Dendritic cell treated with granulocyte-macrophage colony-stimulating factor and Interleukin-4, amounts not matched to agents 40 ng/mL and 50 ng/mL, for 4 days (primary cell): ENCODE data around the gene DDRGK1.

Experiments
- H3K27ac Mint-ChIP-seq: one replicate; pipeline ENCODE4 v1.8.0; 2022; ENCODE audit warnings: mild to moderate bottlenecking, mixed read lengths
- H3K27me3 Mint-ChIP-seq: one replicate; pipeline ENCODE4 v1.8.0; 2022; ENCODE audit warnings: mild to moderate bottlenecking, mixed read lengths
- H3K36me3 Mint-ChIP-seq: one replicate; pipeline ENCODE4 v1.8.0; 2022; ENCODE audit warnings: low read depth, mixed read lengths
- H3K4me1 Mint-ChIP-seq: one replicate; pipeline ENCODE4 v1.8.0; 2022; ENCODE audit warnings: low read depth, mixed read lengths
- H3K4me3 Mint-ChIP-seq: one replicate; pipeline ENCODE4 v1.8.0; 2022; ENCODE audit warnings: mild to moderate bottlenecking, moderate library complexity, mixed read lengths
- H3K9me3 Mint-ChIP-seq: one replicate; pipeline ENCODE4 v1.8.0; 2022; ENCODE audit warnings: mixed read lengths
- intact Hi-C: fragments of 100-400 bp; cut with micrococcal nuclease; formaldehyde crosslinking; loops from one replicate; pipeline ENCODE4 v1.15.0; 2022

Gene DDRGK1

DNA sequence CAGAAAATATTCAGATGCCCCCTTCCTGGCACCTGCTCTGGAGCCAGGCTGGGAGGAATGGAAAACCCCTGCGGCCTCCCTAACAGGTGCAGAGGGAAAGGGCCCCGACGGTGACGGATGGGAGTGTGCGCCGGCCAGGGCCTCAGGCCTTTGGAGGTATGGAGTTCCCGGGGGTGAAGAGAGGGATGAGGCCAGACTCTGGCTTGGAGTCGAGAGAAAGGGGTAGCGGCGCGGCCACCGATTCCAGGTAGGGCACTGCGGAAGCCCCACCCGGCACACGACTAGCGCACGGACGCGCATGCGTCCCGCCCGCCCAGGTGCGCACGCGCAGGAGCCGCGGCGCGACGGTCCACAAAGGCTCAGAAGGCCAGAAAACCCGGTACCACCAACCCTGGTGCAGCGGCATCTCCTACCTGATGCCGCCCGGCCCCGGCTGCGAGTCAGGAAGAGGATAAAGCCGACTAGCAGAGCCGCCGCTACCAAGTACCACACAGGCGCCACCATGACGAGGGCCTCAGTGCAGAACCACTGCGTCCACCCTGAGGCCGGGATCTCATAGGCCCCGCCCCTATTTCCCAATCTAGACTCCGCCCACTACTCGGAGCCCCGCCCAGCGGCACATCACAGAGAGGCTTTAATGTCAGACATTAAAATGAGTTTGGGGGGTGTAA is at the start of gene DDRGK1:
Gene DDRGK1, minus strand, starts transcription at position 559 of the 671 bp plus-strand sequence. Its CDS starts 55 bp downstream, at position 504.
- intact Hi-C loops = no loop called here
- Mint-ChIP-seq H3K27me3 (no peaks in the 10 kb centered on the region), H3K4me3 (peak within 1 kb of the TSS; percentile 88), H3K36me3 (peaks cover 59% of the 10 kb centered on the region), H3K4me1 (peaks cover 34% of the 10 kb centered on the region), H3K27ac (peak within 1 kb of the TSS; percentile 88), H3K9me3 (no peaks in the 10 kb centered on the region)

DNA sequence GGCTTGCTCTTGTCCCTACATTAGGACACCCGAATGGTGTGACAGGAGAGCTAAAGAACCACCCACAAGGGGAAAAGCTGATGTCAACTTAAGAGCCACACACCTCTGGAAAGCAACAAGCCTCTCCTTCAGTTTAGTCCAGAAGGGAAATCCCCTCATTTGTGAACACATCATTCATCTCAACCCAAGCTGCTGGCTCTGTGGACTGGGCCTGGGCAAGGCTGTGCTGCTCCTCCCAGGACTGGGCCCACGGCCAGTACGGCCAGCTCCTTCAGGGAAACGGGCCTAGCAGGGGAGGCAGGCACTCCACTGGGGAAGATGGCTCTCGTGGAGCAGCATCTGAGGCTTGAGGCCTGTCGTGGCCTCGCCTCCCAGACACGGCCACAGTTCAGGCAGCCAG is 47.3 kb upstream of the DDRGK1 start:
- Mint-ChIP-seq H3K4me1 (peaks cover 21% of the 10 kb centered on the region), H3K27me3 (peaks cover 50% of the 10 kb centered on the region), H3K36me3 (peaks cover 71% of the 10 kb centered on the region), H3K27ac (no peak overlapping the region), H3K4me3 (no peak overlapping the region), H3K9me3 (no peaks in the 10 kb centered on the region)
- intact Hi-C loops = no loop called here

DNA sequence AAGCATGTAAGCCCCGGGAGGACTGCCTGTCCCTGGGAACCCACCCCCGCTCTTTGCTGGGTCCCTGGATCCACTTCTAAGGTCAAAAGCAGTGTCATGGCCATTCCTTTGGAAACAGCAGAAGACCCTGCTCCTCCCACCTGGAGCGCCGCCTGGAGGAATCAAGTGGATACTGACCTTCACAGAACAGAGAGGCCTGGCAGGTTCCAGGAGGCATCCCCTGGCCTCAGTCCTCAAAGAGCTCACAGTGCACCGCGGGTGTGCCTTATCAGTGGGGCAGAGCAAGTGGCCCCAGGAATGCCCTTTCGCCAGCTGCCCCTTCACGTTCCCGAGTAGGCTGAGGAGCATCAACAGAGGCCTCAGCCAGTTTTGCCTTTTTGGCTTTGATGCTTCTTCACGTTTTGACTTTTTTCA is 45.6 kb upstream of the DDRGK1 start:
- Mint-ChIP-seq H3K27ac (no peak overlapping the region), H3K4me3 (no peak overlapping the region), H3K4me1 (peaks cover 21% of the 10 kb centered on the region), H3K27me3 (peaks cover 60% of the 10 kb centered on the region), H3K36me3 (peaks cover 54% of the 10 kb centered on the region), H3K9me3 (no peaks in the 10 kb centered on the region)
- intact Hi-C loops = no loop called here

DNA sequence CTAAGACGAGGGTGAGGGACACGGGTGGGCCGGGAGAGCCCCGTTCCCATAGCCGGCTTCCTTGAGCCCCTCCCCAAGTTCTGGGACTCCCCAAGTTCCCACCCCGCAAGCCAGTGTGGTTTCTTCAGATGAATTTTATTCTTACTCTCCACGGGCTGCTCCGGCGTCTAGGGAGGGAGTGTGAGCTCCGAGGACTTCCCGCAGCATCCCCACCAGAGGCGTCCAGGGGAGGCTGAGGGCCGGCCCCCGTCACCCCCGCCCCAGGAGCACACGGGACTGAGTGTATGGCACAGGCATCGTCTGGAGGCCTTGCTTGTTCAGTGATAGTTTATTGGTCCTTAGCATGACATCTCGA is 44.5 kb upstream of the DDRGK1 start:
- Mint-ChIP-seq H3K4me3 (no peak overlapping the region), H3K36me3 (peaks cover 43% of the 10 kb centered on the region), H3K27ac (no peak overlapping the region), H3K27me3 (peaks cover 70% of the 10 kb centered on the region), H3K4me1 (peaks cover 21% of the 10 kb centered on the region), H3K9me3 (no peaks in the 10 kb centered on the region)
- intact Hi-C loops = no loop called here

DNA sequence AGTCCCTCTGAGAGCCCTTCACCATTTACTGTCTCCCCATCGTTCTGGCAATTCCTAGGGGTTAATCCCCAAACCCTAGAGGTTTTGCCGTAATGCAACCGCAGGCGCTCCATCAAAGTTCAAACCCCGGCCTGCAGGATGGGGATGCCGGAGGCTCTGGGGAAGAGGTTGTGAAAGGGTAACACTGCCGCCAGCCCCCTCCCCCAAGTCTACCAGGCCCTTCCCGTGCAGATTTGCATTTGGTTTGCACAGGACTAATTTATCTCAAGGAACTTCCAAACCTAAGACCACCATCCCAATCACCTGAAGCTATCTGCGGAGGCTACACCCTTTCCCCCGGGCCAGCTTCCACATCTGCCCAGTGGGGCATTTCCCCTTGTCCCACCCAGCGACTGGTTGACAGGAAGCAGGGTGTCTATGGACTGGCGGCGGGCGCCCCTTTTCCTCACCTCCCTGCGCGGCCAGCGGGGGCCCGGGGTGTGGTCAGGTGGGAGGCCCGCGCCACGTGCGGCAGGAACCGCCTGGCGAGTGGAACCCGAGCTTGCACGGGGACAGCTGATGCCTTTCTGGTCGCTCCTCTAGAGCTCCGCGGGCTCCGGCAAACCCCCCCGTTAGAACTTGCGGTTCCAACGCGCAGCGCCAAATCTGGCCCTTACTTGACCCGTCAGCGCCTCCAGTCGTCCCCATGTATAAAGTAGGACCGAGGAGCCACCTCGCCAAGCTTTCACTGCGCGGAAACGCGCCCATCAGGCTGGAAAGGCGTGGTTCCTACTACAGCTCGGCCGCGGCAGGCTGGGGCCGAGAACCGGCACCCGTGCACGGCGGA is 43.9 kb upstream of the DDRGK1 start:
- peaks cover 76% of the 10 kb centered on the region for H3K27me3 Mint-ChIP-seq
- peaks cover 37% of the 10 kb centered on the region for H3K36me3 Mint-ChIP-seq
- intact Hi-C loops = no loop called here
- no peak overlapping the region for H3K27ac Mint-ChIP-seq
- H3K4me1 Mint-ChIP-seq = peaks cover 21% of the 10 kb centered on the region
- no peak overlapping the region for H3K4me3 Mint-ChIP-seq
- no peaks in the 10 kb centered on the region for H3K9me3 Mint-ChIP-seq

DNA sequence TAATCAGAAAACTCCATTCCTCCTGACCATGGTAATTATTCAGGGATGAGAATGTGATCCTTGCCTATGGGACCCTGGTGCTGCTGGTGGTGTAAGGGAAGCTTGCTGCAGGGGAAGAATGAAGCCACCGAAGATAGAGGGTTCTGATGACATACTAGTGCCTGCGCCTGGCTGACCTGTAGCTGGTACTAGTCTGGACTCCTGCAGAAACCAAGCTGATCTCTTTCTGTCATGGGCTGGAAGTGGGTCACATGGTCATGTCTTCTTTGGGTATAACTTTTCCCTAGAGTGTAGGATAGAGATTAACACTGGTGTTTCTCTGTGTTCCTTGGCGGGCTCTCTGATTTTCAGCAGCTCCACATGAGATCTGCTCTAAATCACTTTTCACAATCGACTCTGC is 43.2 kb upstream of the DDRGK1 start:
- intact Hi-C loops = no loop called here
- Mint-ChIP-seq H3K4me3 (no peak overlapping the region), H3K27me3 (peaks cover 82% of the 10 kb centered on the region), H3K4me1 (peaks cover 21% of the 10 kb centered on the region), H3K36me3 (peaks cover 29% of the 10 kb centered on the region), H3K27ac (no peak overlapping the region), H3K9me3 (no peaks in the 10 kb centered on the region)

DNA sequence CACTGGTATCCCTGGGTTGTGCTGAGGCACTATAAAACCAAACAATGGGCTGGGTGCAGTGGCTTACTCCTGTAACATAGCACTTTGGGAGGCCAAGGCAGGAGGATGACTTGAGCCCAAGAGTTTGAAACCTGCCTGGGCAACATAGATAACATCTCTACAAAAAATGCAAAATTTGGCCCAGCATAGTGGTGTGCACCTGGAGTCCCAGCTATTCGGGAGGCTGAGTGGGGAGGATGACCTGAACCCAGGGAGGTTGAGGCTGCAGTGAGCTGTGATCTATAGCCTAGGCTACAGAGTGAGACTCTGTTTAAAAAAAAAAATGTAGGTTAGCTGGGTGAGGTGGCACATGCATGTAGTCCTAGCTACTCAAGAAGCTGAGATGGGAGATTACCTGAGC is 42.2 kb upstream of the DDRGK1 start:
- H3K9me3 Mint-ChIP-seq = no peaks in the 10 kb centered on the region
- peaks cover 21% of the 10 kb centered on the region for H3K4me1 Mint-ChIP-seq
- no peak overlapping the region for H3K27ac Mint-ChIP-seq
- intact Hi-C loops = no loop called here
- peaks cover 20% of the 10 kb centered on the region for H3K36me3 Mint-ChIP-seq
- H3K27me3 Mint-ChIP-seq = peaks cover 82% of the 10 kb centered on the region
- no peak overlapping the region for H3K4me3 Mint-ChIP-seq

DNA sequence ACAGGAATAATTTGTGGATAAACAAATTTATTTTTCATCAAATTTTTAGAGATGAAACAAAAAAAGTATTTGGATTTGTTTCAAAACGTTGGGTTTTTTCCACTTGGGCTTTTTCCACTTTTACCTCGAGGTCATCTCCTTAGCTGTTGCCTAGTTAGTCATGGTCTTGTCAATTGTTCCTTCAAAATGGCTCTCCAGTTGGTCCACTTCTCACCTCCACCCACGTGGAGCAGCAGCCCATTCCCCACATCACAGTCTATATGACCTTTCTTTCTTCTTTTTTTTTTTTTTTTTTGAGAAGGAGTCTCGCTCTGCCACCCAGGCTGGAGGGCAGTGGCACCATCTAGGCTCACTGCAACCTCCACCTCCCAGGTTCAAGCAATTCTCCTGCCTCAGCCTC is 41.2 kb upstream of the DDRGK1 start:
- Mint-ChIP-seq H3K27ac (no peak overlapping the region), H3K36me3 (peaks cover 10% of the 10 kb centered on the region), H3K4me1 (peaks cover 27% of the 10 kb centered on the region), H3K9me3 (no peaks in the 10 kb centered on the region), H3K27me3 (peaks cover 84% of the 10 kb centered on the region), H3K4me3 (no peak overlapping the region)
- intact Hi-C loops = no loop called here

DNA sequence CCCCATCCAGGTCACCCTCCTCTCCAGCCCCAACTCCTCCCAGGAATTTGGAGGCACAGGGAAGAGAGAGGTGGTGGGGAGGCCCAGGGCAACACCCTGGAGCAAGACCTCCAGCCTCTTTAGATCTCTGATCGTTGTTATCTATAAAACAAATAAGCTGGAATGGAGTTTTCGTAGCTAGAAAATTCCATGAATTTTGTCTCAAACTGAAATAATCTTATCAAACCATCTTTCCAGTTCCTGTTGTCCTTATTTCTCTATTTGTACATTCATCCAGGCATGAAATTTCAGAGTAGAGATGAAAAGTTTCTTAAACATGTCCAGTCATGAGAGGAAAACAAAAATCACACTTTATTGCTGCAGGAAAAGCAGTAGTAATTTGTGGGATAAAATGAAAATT is 40.7 kb upstream of the DDRGK1 start:
- Mint-ChIP-seq H3K27me3 (peaks cover 84% of the 10 kb centered on the region), H3K36me3 (peaks cover 5% of the 10 kb centered on the region), H3K4me1 (peaks cover 27% of the 10 kb centered on the region), H3K4me3 (no peak overlapping the region), H3K27ac (no peak overlapping the region), H3K9me3 (no peaks in the 10 kb centered on the region)
- intact Hi-C loops = no loop called here

DNA sequence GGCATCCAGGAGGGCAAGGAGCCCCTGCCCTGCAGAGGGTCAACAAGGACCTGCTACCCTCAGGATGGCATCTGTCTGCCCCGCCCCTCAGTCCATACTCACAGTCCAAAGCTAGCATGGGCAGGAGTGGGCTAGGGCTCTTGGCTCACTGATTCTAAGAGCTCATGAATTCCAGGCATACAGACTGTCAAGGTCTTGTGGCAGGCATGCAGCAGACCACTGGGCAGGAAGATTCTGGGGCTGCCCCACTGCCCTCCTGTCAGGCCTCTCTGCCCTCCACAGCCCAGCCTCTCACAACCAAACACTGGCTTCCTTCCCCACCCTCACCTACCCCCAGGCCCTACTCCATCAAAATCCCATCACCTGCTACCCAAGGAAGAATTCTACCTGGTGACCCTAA is 40.1 kb upstream of the DDRGK1 start:
- Mint-ChIP-seq H3K36me3 (peaks cover 4% of the 10 kb centered on the region), H3K4me1 (peaks cover 27% of the 10 kb centered on the region), H3K27me3 (peaks cover 84% of the 10 kb centered on the region), H3K9me3 (no peaks in the 10 kb centered on the region), H3K4me3 (no peak overlapping the region), H3K27ac (no peak overlapping the region)
- intact Hi-C loops = no loop called here

DNA sequence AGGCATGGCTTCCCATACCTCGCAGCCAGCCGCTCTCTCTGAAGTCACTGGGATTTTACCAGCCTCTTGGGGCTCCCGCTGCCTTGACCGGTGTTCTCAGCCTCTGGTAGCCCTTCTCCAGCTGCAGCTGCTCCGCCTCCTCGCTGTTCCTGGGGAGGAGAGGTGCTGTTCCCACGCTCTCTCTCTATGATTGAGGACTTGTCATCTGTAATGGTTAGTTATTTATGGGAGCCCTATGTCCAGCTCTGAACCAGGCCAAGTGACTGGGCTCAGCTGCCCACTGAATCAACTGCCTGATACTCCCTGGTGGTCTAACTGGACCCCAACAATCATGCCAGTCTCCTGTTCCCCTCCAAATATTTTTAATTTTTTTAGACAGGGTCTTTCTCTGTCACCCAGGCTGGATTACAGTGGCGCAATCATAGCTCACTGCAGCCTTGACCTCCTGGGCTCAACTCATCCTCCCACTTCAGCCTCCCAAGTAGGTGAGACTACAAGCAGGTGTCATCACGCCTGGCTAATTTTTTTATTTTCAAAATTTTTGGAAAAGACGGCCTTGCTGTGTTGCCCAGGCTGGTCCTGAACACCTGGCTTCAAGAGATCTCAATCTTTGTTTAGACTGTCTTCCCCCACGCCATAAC is 39.4 kb upstream of the DDRGK1 start:
- Mint-ChIP-seq H3K36me3 (peaks cover 7% of the 10 kb centered on the region), H3K4me1 (peaks cover 26% of the 10 kb centered on the region), H3K27me3 (peaks cover 81% of the 10 kb centered on the region), H3K4me3 (no peak overlapping the region), H3K9me3 (no peaks in the 10 kb centered on the region), H3K27ac (no peak overlapping the region)
- intact Hi-C loops = no loop called here

DNA sequence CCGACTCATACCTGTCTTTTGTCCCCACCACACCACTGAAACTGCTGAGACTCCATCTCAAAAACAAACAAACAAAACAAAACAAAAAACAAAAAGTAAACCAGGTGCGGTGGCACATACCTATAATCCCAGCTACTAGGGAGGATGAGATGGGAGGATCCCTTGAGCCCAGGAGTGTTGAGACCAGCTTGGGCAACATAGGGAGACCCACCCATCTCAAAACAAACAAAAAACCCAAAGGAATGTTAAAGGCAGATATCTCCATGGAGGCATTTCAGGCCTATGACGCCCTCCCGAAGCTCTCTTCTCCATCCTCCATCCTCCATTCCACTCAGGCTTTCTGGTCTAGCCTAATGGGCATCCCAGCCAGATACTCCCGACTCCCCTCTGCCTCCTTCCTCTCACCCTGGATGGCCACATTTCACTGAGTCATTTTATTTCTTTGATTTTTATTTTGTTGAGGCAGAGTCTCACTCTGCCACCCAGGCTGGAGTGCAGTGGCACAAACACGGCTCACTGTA is 37.8 kb upstream of the DDRGK1 start:
- H3K9me3 Mint-ChIP-seq = no peaks in the 10 kb centered on the region
- peaks cover 24% of the 10 kb centered on the region for H3K4me1 Mint-ChIP-seq
- intact Hi-C loops = no loop called here
- H3K27me3 Mint-ChIP-seq = peaks cover 80% of the 10 kb centered on the region
- H3K27ac Mint-ChIP-seq = no peak overlapping the region
- no peak overlapping the region for H3K4me3 Mint-ChIP-seq
- peaks cover 7% of the 10 kb centered on the region for H3K36me3 Mint-ChIP-seq

DNA sequence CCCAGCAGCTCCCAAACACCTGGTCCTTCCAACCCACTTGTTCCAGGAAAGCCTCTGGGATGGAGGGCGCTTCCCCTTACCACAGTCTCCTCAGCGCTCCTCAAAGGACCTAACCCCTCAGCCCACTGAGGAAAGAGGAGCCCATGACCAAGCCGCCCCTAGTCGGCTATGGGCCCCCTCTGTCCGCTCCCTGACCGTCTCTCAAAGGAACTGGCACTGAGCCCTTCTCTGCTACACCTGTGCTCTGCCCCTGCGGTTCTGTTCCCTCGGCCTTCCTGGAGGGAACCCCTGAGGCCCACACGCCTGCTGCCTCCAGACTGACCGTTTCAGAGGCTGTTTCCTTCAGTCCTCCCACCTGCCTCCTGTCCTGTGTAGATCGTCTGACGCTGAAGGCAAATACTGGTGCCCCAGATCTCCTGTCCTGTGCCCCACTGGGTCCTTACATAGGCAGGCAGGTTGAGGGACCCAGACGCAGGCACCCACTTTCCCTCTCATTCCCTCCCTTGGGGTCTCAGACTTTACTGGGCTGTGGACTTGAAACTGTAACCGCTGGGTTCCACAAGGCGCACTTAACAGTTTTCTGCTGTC is 36.4 kb upstream of the DDRGK1 start:
- Mint-ChIP-seq H3K4me1 (peaks cover 30% of the 10 kb centered on the region), H3K9me3 (no peaks in the 10 kb centered on the region), H3K27me3 (peaks cover 85% of the 10 kb centered on the region), H3K4me3 (no peak overlapping the region), H3K27ac (peak overlapping the region; percentile 30), H3K36me3 (peaks cover 7% of the 10 kb centered on the region)
- intact Hi-C loops = no loop called here
